GM12874 (cell line): ENCODE results near the gene TCERG1L.

ENCODE experiments used
- TF ChIP-seq, protein P1 (sequence below): IDR thresholded peaks from 2 replicates; pipeline ENCODE4 v1.5.1; 2011; ENCODE audit warnings: low read depth, mild to moderate bottlenecking, control low read depth, low read length, moderate library complexity; ENCODE audit not compliant: insufficient read depth

Gene TCERG1L

DNA sequence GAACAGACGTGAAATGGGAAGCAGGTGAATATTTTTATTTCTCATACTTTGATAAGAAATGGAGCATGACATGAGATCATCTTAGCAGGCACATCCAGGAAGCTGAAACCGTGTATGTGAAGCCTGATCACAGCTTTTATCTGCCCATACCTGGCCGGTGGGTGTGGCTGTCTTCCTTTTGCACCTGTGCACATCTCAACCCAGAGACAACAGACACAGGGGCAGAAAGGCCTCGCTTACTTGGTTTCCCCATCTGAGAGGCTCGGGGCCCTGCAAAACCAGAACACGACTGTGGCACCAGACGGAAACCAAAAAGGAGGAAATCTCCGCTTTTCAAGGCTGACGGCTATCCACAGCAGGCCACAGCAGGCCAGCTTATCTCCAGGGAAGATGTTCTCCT, 116.4 kb downstream of the TCERG1L start:
- TF ChIP-seq, protein P1, sequence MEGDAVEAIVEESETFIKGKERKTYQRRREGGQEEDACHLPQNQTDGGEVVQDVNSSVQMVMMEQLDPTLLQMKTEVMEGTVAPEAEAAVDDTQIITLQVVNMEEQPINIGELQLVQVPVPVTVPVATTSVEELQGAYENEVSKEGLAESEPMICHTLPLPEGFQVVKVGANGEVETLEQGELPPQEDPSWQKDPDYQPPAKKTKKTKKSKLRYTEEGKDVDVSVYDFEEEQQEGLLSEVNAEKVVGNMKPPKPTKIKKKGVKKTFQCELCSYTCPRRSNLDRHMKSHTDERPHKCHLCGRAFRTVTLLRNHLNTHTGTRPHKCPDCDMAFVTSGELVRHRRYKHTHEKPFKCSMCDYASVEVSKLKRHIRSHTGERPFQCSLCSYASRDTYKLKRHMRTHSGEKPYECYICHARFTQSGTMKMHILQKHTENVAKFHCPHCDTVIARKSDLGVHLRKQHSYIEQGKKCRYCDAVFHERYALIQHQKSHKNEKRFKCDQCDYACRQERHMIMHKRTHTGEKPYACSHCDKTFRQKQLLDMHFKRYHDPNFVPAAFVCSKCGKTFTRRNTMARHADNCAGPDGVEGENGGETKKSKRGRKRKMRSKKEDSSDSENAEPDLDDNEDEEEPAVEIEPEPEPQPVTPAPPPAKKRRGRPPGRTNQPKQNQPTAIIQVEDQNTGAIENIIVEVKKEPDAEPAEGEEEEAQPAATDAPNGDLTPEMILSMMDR, result no peak

DNA sequence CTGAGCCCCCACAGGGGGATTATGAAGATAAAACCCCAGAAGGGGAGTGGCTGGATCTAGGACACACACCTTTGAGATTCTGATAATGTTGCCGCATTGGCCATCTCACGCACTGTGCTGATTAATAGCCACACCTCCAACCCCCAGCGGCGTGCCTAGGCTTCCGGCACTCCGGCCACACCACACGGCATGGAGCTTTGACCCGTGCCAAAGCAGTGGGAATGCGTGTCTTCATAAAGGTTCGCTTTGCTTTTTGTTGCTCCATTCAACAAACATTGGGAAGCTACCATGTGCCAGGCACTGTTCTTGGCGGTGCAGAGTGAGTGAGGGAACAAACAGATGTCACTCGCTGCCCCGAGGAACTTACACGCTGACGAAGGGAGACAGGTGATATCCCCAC, 117.6 kb downstream of the TCERG1L start:
- TF ChIP-seq, protein P1, result no peak

DNA sequence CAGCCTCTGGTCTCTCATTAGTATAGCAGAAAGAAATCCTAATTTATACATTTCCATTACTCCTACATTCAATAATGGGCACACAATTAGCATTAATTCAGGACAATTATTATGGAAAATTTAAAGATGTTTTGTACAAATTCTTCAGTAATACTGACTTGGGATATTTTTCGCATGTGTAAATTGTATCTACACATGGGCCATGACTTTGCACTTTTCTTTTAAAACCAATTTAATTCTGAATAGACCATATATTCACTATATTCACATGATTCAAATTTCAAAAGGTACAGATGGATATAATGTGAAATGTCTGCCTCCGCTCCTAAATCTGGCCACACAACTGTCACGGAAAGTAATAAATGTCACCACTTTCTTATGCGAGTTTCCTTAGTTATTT, 123.0 kb downstream of the TCERG1L start:
- TF ChIP-seq, protein P1, result no peak

DNA sequence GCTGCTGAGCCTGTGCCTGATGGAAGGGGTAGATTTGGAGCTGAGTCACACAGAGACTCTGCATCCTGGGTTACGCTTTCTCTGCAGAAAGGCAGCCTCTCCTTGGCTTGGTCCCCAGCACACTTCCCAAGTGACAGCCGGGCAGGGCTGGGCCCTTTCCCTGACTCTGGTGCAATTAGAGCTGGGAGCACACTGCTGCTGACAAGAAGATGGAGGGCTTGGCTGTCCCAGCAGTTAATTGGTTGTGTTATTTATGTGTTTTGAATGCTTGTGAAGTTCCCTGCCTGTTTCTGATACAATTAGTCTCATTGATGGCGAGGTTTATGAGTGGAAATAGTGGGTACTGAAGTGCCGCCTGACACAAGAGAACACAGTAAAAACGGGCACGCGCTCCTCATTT, 123.6 kb downstream of the TCERG1L start:
- TF ChIP-seq, protein P1, result no peak

DNA sequence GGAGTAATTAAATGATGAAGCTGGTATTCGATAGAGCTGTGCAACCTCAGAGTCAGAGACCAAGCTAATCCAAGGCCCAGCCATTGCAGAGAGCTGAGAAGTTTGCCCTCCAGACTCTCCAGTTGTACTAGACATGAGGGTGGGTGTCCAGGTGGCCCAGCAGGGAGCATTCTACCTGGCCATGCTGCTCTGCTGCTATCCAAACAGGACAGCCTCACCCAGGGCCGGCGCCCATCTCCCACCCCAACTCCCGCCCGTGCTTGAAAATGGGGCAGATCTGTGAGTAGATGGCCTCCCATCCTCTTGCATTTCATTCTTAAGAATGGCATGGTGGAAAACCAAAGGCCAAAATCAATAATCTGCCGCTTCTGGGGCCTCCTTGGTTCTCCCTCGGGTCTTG, 124.2 kb downstream of the TCERG1L start:
- TF ChIP-seq, protein P1, result no peak

DNA sequence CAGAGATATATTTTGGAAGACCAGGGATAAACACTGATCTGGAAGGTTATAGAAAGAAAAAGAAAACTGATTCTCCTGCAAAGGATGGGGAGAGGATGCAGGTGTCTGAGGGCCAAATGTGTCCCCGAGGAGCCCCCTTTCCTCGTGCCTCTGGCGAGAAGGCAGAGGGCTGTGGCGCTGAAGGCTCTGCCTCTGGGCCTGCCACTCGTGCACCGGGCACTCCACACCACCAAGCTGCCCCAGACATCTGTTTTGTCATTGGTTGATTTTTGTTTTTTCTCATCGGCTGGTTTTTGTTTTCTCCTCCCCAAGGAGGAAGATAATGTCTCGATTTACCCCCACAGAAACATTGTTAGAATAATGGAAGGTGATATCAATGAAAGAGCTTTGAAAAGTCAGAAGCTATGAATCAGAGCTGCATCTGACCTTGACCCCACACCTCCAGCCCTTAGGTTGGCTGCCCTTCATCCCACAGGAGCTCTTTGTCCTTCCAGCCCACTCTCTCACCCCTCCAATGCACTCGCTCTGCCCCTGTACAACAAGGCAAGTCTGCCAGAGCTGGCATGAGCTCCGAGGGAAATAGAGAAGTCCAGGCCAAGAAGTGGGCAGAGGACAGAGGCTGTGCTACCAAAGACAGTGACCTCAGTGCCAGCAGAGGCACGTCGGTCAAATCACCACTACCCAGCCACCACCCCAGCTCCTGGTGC, 124.8 kb downstream of the TCERG1L start:
- TF ChIP-seq, protein P1, result no peak

DNA sequence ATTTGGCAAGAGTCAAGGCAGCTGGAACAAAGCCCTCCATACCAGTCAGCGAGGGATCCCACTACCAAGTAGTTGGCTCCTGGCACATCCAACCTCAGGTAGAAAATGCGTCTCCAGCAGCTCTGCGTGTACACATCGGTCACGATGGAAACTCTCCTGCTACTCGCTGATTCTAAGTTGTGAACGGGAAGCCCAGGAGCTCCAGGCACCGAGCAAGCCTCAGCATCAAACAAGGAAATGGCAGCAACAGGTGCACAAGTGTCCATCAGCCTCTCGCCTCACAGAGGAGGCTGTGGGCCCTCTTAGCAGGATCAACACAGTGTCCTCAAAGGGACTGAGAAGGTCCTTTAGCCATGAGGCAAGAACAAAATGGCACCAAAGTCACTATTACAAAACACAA, 127.0 kb downstream of the TCERG1L start:
- TF ChIP-seq, protein P1, result no peak

DNA sequence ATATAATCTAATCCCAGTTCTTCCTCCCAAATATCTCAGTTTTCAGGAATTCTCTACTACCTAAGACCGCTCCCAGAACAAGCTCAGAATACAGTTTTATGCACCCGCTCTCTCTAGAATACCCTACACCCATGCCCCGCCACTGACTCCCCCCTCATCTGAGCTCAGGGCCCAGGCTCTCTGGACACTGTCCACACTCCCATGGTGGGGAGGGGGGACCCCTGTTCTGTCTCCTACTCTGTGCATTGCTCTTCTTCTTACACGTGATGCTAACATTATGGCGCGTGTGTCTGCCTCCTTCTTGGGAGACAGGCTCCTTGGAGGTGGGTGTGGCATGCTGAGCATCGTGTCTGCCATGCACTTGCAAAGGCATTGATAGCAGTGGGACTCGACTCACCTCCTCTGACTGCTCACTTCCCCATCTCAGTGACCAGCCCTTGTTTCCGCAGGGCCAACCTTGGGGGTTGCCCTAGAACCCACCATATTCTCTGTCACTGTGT, 127.9 kb downstream of the TCERG1L start:
- TF ChIP-seq, protein P1, result no peak
